ENCODE data around the gene PPM1H. TPM values are rescaled to one million over a fixed set of nuclear protein-coding genes. Genes with fewer than 3 reads are reported as not detected.
"Not testable (repeated sequence)": the region's sequence is repeated elsewhere in the genome, so short reads cannot be mapped to it uniquely, and the experiment has no call there.

Gene PPM1H
- total RNA-seq, 1 experiment from 2014 or later, result 37.1 TPM

DNA sequence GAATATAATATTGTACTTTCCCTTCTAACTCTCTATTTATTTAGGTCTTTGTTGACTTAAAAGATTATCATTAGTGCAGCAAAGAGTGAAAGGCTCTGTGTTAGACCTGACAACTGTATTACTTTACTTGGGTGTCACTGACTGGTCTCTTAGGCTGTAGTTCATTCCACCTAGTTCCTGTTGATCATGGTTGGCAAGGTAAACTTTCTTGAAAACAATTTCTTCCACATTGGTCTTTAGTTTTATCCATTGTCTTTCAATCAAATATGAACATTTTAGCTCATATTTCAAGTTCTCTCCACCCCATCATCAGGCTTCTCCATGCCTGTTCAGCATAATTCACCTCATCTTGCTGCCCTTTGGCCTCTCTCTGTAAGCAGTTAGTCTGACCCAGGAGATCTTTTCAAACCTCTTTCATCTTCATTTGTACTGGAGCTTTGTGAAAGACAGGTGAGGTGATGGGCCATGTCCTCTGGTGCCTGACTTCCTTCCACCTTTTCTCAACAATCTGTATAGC lies 32.1 kb upstream of the PPM1H start:
- no peak overlapping the region for H3K27ac Mint-ChIP-seq
- no peak for ATAC-seq

DNA sequence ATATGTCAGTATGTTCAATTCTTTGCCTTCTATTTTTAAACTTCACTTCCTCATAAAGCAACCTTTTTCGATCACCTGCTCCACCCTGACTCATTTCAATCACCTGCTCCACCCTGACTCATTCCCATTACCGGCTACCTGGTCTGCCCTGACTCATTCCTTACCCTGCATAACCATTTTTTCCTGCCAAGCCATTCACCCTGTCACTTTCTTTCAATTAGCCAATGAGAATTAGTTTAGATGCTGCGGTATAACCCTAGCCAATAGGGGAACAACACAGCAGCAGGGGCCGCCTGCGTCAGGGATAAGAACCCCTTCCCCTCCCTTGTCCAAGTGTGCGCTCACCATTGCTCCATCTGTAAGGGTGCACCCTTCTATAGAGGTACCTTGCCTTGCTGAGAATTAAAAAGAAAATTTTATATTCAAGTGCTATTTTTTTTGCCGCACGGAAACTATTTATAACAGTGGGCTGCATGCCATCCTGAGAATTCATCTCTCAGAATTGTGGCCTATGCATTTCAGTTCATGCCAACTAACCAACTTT lies 31.6 kb upstream of the PPM1H start:
- H3K4me1 Mint-ChIP-seq; H3K36me3 Mint-ChIP-seq; H3K9me3 Mint-ChIP-seq; POLR2A ChIA-PET; H3K4me3 Mint-ChIP-seq; CTCF ChIA-PET; H3K27ac Mint-ChIP-seq; DNase-seq (ENCODE audit: low spot score): not testable (repeated sequence)
- H3K27me3 Mint-ChIP-seq (ENCODE audit: low read depth), result peaks cover 17% of the 10 kb centered on the region
- peak; percentile 43 for ATAC-seq

More for the DNA sequence above, 32.1 kb upstream of the PPM1H start:
- H3K4me3 Mint-ChIP-seq, result no peak overlapping the region
- CTCF ChIA-PET, result no interaction called here
- DNase-seq (ENCODE audit: low spot score), result no peak
- H3K36me3 Mint-ChIP-seq, result no peaks in the 10 kb centered on the region
- POLR2A ChIA-PET, result no interaction called here
- TF ChIP-seq NR1H2 (CRISPR knock-in tag; IDR thresholded peaks at IDR 0.05), result no peak
- no peak for TF ChIP-seq FOXK1 (CRISPR knock-in tag; IDR thresholded peaks at IDR 0.05)
- TF ChIP-seq, protein P1, sequence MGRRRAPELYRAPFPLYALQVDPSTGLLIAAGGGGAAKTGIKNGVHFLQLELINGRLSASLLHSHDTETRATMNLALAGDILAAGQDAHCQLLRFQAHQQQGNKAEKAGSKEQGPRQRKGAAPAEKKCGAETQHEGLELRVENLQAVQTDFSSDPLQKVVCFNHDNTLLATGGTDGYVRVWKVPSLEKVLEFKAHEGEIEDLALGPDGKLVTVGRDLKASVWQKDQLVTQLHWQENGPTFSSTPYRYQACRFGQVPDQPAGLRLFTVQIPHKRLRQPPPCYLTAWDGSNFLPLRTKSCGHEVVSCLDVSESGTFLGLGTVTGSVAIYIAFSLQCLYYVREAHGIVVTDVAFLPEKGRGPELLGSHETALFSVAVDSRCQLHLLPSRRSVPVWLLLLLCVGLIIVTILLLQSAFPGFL (CRISPR knock-in tag; IDR thresholded peaks at IDR 0.05; ENCODE audit: borderline replicate concordance), result no peak
- TF ChIP-seq, protein P2, sequence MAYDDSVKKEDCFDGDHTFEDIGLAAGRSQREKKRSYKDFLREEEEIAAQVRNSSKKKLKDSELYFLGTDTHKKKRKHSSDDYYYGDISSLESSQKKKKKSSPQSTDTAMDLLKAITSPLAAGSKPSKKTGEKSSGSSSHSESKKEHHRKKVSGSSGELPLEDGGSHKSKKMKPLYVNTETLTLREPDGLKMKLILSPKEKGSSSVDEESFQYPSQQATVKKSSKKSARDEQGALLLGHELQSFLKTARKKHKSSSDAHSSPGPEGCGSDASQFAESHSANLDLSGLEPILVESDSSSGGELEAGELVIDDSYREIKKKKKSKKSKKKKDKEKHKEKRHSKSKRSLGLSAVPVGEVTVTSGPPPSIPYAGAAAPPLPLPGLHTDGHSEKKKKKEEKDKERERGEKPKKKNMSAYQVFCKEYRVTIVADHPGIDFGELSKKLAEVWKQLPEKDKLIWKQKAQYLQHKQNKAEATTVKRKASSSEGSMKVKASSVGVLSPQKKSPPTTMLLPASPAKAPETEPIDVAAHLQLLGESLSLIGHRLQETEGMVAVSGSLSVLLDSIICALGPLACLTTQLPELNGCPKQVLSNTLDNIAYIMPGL (CRISPR knock-in tag; IDR thresholded peaks at IDR 0.05), result no peak
- no peaks in the 10 kb centered on the region for H3K9me3 Mint-ChIP-seq
- H3K4me1 Mint-ChIP-seq, result peaks cover 7% of the 10 kb centered on the region
- H3K27me3 Mint-ChIP-seq (ENCODE audit: low read depth), result peaks cover 23% of the 10 kb centered on the region

DNA sequence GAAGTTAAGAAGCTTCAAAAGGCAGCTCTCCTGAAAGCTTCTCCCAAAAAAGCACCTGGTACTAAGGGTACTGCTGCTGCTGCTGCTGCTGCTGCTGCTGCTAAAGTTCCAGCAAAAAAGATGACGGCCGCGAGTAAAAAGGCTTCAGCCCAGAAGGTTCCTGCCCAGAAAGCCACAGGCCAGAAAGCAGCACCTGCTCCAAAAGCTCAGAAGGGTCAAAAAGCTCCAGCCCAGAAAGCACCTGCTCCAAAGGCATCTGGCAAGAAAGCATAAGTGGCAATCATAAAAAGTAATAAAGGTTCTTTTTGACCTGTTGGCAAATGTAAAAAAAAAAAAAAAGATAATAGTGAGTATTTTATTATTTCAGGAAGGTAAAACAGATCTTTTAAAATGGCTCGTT lies 30.8 kb upstream of the PPM1H start:
- H3K4me1 Mint-ChIP-seq; H3K27ac Mint-ChIP-seq; H3K4me3 Mint-ChIP-seq; DNase-seq (ENCODE audit: low spot score); CTCF ChIA-PET; ATAC-seq; H3K9me3 Mint-ChIP-seq; POLR2A ChIA-PET; H3K36me3 Mint-ChIP-seq: not testable (repeated sequence)
- H3K27me3 Mint-ChIP-seq (ENCODE audit: low read depth), result peaks cover 11% of the 10 kb centered on the region

GRCh38 chr12:62965242-62965641 lies 30.3 kb upstream of the PPM1H start:
- H3K4me3 Mint-ChIP-seq; H3K27ac Mint-ChIP-seq; DNase-seq (ENCODE audit: low spot score); H3K9me3 Mint-ChIP-seq; CTCF ChIA-PET; POLR2A ChIA-PET; ATAC-seq; H3K4me1 Mint-ChIP-seq; H3K27me3 Mint-ChIP-seq (ENCODE audit: low read depth); H3K36me3 Mint-ChIP-seq: not testable (repeated sequence)

GRCh38 chr12:62963486-62964041 lies 28.6 kb upstream of the PPM1H start:
- Mint-ChIP-seq H3K4me1 (peaks cover 7% of the 10 kb centered on the region), H3K9me3 (no peaks in the 10 kb centered on the region), H3K27ac (no peak overlapping the region), H3K36me3 (no peaks in the 10 kb centered on the region), H3K4me3 (no peak overlapping the region), H3K27me3 (ENCODE audit: low read depth) (peaks cover 19% of the 10 kb centered on the region)
- ChIA-PET CTCF (interaction anchor here (1.2 kb wide), 1 partner anchor 20 kb away, joined by 3 read pairs; no protein-coding TSS in a partner anchor), POLR2A (no interaction called here)
- ATAC-seq (no peak), DNase-seq (ENCODE audit: low spot score) (no peak)
- TF ChIP-seq, protein P3, sequence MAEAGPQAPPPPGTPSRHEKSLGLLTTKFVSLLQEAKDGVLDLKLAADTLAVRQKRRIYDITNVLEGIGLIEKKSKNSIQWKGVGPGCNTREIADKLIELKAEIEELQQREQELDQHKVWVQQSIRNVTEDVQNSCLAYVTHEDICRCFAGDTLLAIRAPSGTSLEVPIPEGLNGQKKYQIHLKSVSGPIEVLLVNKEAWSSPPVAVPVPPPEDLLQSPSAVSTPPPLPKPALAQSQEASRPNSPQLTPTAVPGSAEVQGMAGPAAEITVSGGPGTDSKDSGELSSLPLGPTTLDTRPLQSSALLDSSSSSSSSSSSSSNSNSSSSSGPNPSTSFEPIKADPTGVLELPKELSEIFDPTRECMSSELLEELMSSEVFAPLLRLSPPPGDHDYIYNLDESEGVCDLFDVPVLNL (CRISPR knock-in tag; IDR thresholded peaks at IDR 0.05; ENCODE audit: borderline replicate concordance, low read depth), result no peak
- TF ChIP-seq RELA (CRISPR knock-in tag; IDR thresholded peaks at IDR 0.05; ENCODE audit: borderline replicate concordance) (no peak), NFATC4 (CRISPR knock-in tag; IDR thresholded peaks at IDR 0.05) (no peak), ZNF317 (CRISPR knock-in tag; IDR thresholded peaks at IDR 0.05; ENCODE audit: borderline replicate concordance, low read depth) (no peak), HMGA2 (CRISPR knock-in tag; IDR thresholded peaks at IDR 0.05) (no peak)
- TF ChIP-seq, protein P4, sequence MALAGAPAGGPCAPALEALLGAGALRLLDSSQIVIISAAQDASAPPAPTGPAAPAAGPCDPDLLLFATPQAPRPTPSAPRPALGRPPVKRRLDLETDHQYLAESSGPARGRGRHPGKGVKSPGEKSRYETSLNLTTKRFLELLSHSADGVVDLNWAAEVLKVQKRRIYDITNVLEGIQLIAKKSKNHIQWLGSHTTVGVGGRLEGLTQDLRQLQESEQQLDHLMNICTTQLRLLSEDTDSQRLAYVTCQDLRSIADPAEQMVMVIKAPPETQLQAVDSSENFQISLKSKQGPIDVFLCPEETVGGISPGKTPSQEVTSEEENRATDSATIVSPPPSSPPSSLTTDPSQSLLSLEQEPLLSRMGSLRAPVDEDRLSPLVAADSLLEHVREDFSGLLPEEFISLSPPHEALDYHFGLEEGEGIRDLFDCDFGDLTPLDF (CRISPR knock-in tag; IDR thresholded peaks at IDR 0.05), result no peak

Measured in WTC11 (cell line).